GM12864 (cell line): ENCODE data around the gene TIMP2.

Experiments
- DNase-seq: peaks from one replicate; pipeline ENCODE4 v3.0.0-alpha.2; 2011; ENCODE audit warnings: low read depth
- H3K4me3 ChIP-seq: 2 replicates; pipeline ENCODE4 v1.5.1; 2011; ENCODE audit warnings: mild to moderate bottlenecking, low read depth, low read length, control low read depth
- CTCF ChIP-seq: IDR thresholded peaks from 2 replicates; pipeline ENCODE4 v1.5.1; 2011; ENCODE audit warnings: low read depth, mild to moderate bottlenecking, moderate library complexity, low read length, control low read depth, inconsistent platforms; ENCODE audit errors: missing control alignments

Gene TIMP2

GRCh38 chr17:78954684-78955083 lies 29.5 kb upstream of the TIMP2 start:
- no peak for DNase-seq
- no peak overlapping the region for H3K4me3 ChIP-seq
- no peak for TF ChIP-seq CTCF

GRCh38 chr17:78953356-78954350 lies 28.5 kb upstream of the TIMP2 start:
- H3K4me3 ChIP-seq, result no peak overlapping the region
- DNase-seq, result no peak
- TF ChIP-seq CTCF, result no peak

GRCh38 chr17:78952706-78953105 lies 27.5 kb upstream of the TIMP2 start:
- no peak overlapping the region for H3K4me3 ChIP-seq
- no peak for DNase-seq
- no peak for TF ChIP-seq CTCF

GRCh38 chr17:78951967-78952551 lies 26.9 kb upstream of the TIMP2 start:
- no peak for TF ChIP-seq CTCF
- H3K4me3 ChIP-seq, result no peak overlapping the region
- no peak for DNase-seq

- TF ChIP-seq CTCF, result no peak
- no peak for DNase-seq
- H3K4me3 ChIP-seq, result no peak overlapping the region
Observed at GRCh38 chr17:78950870-78951269, 25.7 kb upstream of the TIMP2 start.

GRCh38 chr17:78947235-78948149 lies 22.3 kb upstream of the TIMP2 start:
- no peak for DNase-seq
- no peak for TF ChIP-seq CTCF
- H3K4me3 ChIP-seq, result no peak overlapping the region
